K562 treated with DMSO at 1 percent for 48 hours (cell line): ENCODE measurements around the gene RASIP1. TPM values are rescaled to one million over a fixed set of nuclear protein-coding genes. Genes with fewer than 3 reads are reported as not detected.

ENCODE experiments used
- total RNA-seq: library from RNA; unstranded; fragments of 300-600 nt; gene quantifications from 2 replicates; pipeline ENCODE4 v1.2.3, GENCODE V29; 2022; ENCODE audit warnings: low replicate concordance; ENCODE audit errors: extremely low read depth

The RASIP1 gene, protein sequence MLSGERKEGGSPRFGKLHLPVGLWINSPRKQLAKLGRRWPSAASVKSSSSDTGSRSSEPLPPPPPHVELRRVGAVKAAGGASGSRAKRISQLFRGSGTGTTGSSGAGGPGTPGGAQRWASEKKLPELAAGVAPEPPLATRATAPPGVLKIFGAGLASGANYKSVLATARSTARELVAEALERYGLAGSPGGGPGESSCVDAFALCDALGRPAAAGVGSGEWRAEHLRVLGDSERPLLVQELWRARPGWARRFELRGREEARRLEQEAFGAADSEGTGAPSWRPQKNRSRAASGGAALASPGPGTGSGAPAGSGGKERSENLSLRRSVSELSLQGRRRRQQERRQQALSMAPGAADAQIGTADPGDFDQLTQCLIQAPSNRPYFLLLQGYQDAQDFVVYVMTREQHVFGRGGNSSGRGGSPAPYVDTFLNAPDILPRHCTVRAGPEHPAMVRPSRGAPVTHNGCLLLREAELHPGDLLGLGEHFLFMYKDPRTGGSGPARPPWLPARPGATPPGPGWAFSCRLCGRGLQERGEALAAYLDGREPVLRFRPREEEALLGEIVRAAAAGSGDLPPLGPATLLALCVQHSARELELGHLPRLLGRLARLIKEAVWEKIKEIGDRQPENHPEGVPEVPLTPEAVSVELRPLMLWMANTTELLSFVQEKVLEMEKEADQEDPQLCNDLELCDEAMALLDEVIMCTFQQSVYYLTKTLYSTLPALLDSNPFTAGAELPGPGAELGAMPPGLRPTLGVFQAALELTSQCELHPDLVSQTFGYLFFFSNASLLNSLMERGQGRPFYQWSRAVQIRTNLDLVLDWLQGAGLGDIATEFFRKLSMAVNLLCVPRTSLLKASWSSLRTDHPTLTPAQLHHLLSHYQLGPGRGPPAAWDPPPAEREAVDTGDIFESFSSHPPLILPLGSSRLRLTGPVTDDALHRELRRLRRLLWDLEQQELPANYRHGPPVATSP
- not detected in 2 replicates for total RNA-seq

GRCh38 chr19:48740164-48740972, at the start of gene RASIP1:
RASIP1 (minus strand) TSS chr19:48740610; CDS start chr19:48740282, 328 bp downstream.

DNA sequence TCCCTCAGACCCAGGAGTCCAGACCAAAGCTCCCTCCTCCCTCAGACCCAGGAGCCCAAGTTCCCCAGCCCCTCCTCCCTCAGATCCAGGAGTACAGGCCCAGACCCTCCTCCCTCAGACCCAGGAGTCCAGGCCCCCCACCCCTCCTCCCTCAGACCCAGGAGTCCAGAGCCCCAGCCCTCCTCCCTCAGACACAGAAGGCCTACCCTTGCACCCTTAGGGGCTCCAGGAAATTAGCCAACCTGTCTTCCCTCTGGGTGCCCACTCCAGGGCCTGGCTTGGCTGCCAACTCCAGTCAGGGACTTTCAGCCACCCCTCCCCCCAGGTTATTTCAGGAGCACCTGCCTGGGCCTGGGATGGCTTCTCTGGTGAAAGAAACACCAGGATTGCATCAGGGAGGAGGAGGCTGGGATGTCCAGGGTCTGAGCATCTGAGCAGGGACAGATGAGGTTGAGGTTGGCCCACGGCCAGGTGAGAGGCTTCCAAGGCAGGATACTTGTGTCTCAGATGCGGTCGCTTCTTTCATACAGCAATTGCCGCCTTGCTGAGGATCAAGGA, 14.8 kb upstream of the RASIP1 start, which contains the start of gene FGF21:
Gene FGF21, plus strand, starts transcription at position 441 of the 558 bp plus-strand sequence. CDS start 713 bp downstream, outside the sequence.

GRCh38 chr19:48752496-48753365, 12.3 kb upstream of the RASIP1 start, which contains the start of gene FUT1:
FUT1 (minus strand) TSS chr19:48752641; CDS start chr19:48751281, 1,360 bp downstream.

DNA sequence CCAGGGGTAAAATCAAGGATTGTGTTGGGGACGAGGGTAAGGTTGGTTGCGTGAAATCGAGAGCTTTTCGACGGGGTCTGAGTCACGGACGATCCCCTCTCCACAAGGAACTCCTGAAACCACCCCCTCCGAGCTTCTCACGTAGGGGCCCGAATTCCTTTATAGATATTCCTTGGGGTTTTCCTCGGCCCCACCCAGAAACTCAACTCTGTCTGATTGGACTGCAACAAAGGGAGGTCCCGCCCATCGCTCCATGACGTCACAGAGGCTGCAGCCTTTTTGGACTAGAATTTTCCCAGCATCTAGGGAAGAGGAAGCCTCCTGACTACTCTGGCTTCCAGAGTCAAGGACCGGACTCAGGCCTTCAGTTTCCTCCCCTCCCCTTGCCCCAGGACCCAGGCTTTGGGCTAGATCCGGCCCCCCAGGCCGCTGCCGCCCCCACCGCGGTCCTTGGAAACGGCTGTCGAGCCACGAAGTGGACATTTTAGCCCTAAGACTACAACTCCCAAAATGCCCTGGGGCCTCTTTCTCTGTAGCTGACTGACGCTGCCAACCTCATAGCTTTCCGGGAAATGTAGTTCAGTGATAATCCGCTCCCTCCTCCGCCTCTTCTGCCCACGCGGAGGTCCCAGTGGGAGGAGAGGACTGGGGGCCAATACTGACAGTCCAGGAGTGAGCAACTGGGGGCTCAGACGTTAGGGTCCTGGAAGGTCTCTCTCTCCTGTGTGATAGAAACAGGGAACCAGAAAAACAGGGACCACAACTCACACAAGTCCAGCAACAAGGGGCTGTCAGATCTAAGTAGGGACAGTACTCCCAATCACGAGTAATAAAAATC, 6.5 kb upstream of the RASIP1 start, which contains the start of gene IZUMO1:
Gene IZUMO1, minus strand, starts transcription at position 172 of the 838 bp plus-strand sequence. CDS start 1,050 bp downstream, outside the sequence.

GRCh38 chr19:48719263-48720171, 20.9 kb downstream of the RASIP1 start, which contains the start of gene MAMSTR:
MAMSTR (minus strand) TSS chr19:48719725; CDS start chr19:48719031, 694 bp downstream.

GRCh38 chr19:48695743-48696352, 44.6 kb downstream of the RASIP1 start, which contains the start of gene FUT2:
FUT2 (plus strand) TSS chr19:48695971; CDS start chr19:48702957, 6,986 bp downstream.

GRCh38 chr19:48672994-48673393, 67.4 kb downstream of the RASIP1 start, which contains the start of gene NTN5:
NTN5 (minus strand) TSS chr19:48673017; CDS start chr19:48670986, 2,031 bp downstream.

Other genes with a start within 250 kb of the RASIP1 start
- gene LMTK3, start 228.8 kb downstream of the RASIP1 start, total RNA-seq, result not detected in 2 replicates
- gene SULT2B1, start 188.4 kb downstream of the RASIP1 start, total RNA-seq, result not detected in 2 replicates
- not detected in 2 replicates for gene SPACA4, start 133.9 kb downstream of the RASIP1 start, total RNA-seq
- not detected in 2 replicates for gene FAM83E, start 125.5 kb downstream of the RASIP1 start, total RNA-seq
- gene RPL18, start 121.4 kb downstream of the RASIP1 start, total RNA-seq, result 1,825 and 4,740 TPM in 2 replicates
- gene SPHK2, start 121.1 kb downstream of the RASIP1 start, total RNA-seq, result not detected in 2 replicates
- gene DBP, start 103.2 kb downstream of the RASIP1 start, total RNA-seq, result not detected in 2 replicates
- gene CA11, start 94.4 kb downstream of the RASIP1 start, total RNA-seq, result not detected in 2 replicates
- gene NTN5, start 67.6 kb downstream of the RASIP1 start, total RNA-seq, result not detected in 2 replicates
- not detected in 2 replicates for gene FUT2, start 44.6 kb downstream of the RASIP1 start, total RNA-seq
- gene MAMSTR, start 20.9 kb downstream of the RASIP1 start, total RNA-seq, result not detected in 2 replicates
- gene IZUMO1, start 6.3 kb upstream of the RASIP1 start, total RNA-seq, result not detected in 2 replicates
- gene FUT1, start 12.0 kb upstream of the RASIP1 start, total RNA-seq, result not detected in 2 replicates
- not detected in 2 replicates for gene FGF21, start 14.9 kb upstream of the RASIP1 start, total RNA-seq
- not detected in 2 replicates for gene BCAT2, start 70.4 kb upstream of the RASIP1 start, total RNA-seq
- not detected in 2 replicates for gene HSD17B14, start 95.9 kb upstream of the RASIP1 start, total RNA-seq
- gene PLEKHA4, start 128.0 kb upstream of the RASIP1 start, total RNA-seq, result not detected in 2 replicates
- gene PPP1R15A, start 131.8 kb upstream of the RASIP1 start, total RNA-seq, result not detected in 2 replicates
- gene TULP2, start 158.1 kb upstream of the RASIP1 start, total RNA-seq, result not detected in 2 replicates
- gene NUCB1, start 159.7 kb upstream of the RASIP1 start, total RNA-seq, result 924 and 1,522 TPM in 2 replicates
- not detected in 2 replicates for gene DHDH, start 193.1 kb upstream of the RASIP1 start, total RNA-seq
- not detected in 2 replicates for gene BAX, start 214.3 kb upstream of the RASIP1 start, total RNA-seq
- gene FTL, start 224.7 kb upstream of the RASIP1 start, total RNA-seq, result 5,393 and 6,511 TPM in 2 replicates